Endothelial cell of umbilical vein (primary cell): ENCODE results near the gene CCNH. TPM values are rescaled to one million over a fixed set of nuclear protein-coding genes. Genes with fewer than 3 reads are reported as not detected.

Source experiments
- BruUV-seq: library from RNA; stranded (reverse); fragments of 400-500 nt; replicated peaks from 2 replicates; lab custom pipeline; 2021; lab: Mats Ljungman, UMichigan
- CTCF ChIA-PET: fragments of 300-600, 350-600 bp; sonication (Branson Sonifier 250); formaldehyde crosslinking; loops from one replicate; lab custom pipeline; 2021; ENCODE audit warnings: antibody characterized with exemption, inconsistent platforms; lab: Charles Lee
- POLR2A ChIA-PET: fragments of 300-600, 350-600 bp; sonication (Branson Sonifier 250); formaldehyde crosslinking; loops from one replicate; lab custom pipeline; 2021; ENCODE audit warnings: antibody characterized with exemption, inconsistent platforms; lab: Charles Lee
- DNase-seq: peaks from one replicate; pipeline ENCODE4 v3.0.0-alpha.2; 2011; ENCODE audit warnings: low read depth, low spot score
- FAIRE-seq: peaks from 2 replicates; lab custom pipeline; 2011; peaks lifted over from hg19 to GRCh38; lab: Jason Lieb, UNC
- H2AFZ ChIP-seq: 2 replicates; pipeline ENCODE4 v1.6.0; 2012; ENCODE audit warnings: low read depth, low read length, control low read depth, inconsistent platforms
- H3K27ac ChIP-seq: 2 replicates; pipeline ENCODE4 v1.5.1; 2011; ENCODE audit warnings: low read depth, mild to moderate bottlenecking, control low read depth, low read length, moderate library complexity; ENCODE audit not compliant: insufficient read depth
- H3K27me3 ChIP-seq, 2 experiments: 2 replicates each; pipeline versions ENCODE4 v1.6.0 to v1.6.1; 2011; ENCODE audit warnings: low read length in 2 of 2, mixed read lengths in 1 of 2; ENCODE audit not compliant: control insufficient read depth in 2 of 2, insufficient read depth in 2 of 2
- H3K36me3 ChIP-seq, 2 experiments: 2 replicates in 1 of 2; 3 replicates in 1 of 2; pipeline ENCODE4 v1.5.1; 2011; ENCODE audit warnings: low read length in 2 of 2, mild to moderate bottlenecking in 1 of 2, moderate library complexity in 1 of 2; ENCODE audit not compliant: control insufficient read depth in 2 of 2, insufficient read depth in 2 of 2; ENCODE audit errors: extremely low read depth in 1 of 2
- H3K4me1 ChIP-seq: 3 replicates; pipeline ENCODE4 v1.5.1; 2011; ENCODE audit warnings: mild to moderate bottlenecking, low read length; ENCODE audit not compliant: control insufficient read depth, insufficient read depth; ENCODE audit errors: extremely low read depth
- H3K4me2 ChIP-seq: 2 replicates; pipeline ENCODE4 v1.6.1; 2011; ENCODE audit warnings: low read length, control low read depth, mixed read lengths; ENCODE audit not compliant: insufficient read depth
- H3K4me3 ChIP-seq, 3 experiments: fragments of 200-600 bp in 1 of 3; sonication (generic), shearing (Covaris generic) in 1 of 3; replicated peaks in 1 of 3; 2 replicates each; pipeline ENCODE4 v1.5.1; 2011 to 2016; ENCODE audit warnings: control low read depth in 3 of 3, low read length in 3 of 3, mild to moderate bottlenecking in 2 of 3, inconsistent platforms in 1 of 3, low read depth in 1 of 3, moderate library complexity in 1 of 3; ENCODE audit not compliant: insufficient read depth in 1 of 3
- H3K79me2 ChIP-seq: 2 replicates; pipeline ENCODE4 v1.6.0; 2012; ENCODE audit warnings: low read length, inconsistent platforms; ENCODE audit not compliant: control insufficient read depth, insufficient read depth
- H3K9ac ChIP-seq: replicated peaks from 2 replicates; pipeline ENCODE3; 2011; ENCODE audit warnings: low read length, control low read depth; ENCODE audit not compliant: insufficient read depth; ENCODE audit errors: extremely low read depth
- H3K9me1 ChIP-seq: replicated peaks from 3 replicates; pipeline ENCODE4 v1.6.0; 2011; ENCODE audit warnings: mild to moderate bottlenecking, low read length; ENCODE audit not compliant: control insufficient read depth, insufficient read depth; ENCODE audit errors: extremely low read depth
- H3K9me3 ChIP-seq: replicated peaks from 2 replicates; pipeline ENCODE4 v1.5.1; 2012; ENCODE audit warnings: low read length, inconsistent platforms; ENCODE audit not compliant: control insufficient read depth, insufficient read depth
- H4K20me1 ChIP-seq: replicated peaks from 2 replicates; pipeline ENCODE3; 2011; ENCODE audit warnings: mild to moderate bottlenecking, low read length; ENCODE audit not compliant: control insufficient read depth, insufficient read depth; ENCODE audit errors: extremely low read depth
- CTCF ChIP-seq, 2 donors: IDR thresholded peaks; 1 replicate in 1 of 2; 2 replicates in 1 of 2; pipeline ENCODE4 v1.5.1; 2011; ENCODE audit warnings: low read length in 2 of 2, mild to moderate bottlenecking in 2 of 2, moderate library complexity in 2 of 2, control low read depth in 1 of 2, inconsistent platforms in 1 of 2, low read depth in 1 of 2; ENCODE audit not compliant: insufficient read depth in 1 of 2; ENCODE audit errors: extremely low read depth in 1 of 2
- EZH2 ChIP-seq: IDR thresholded peaks from 2 replicates; pipeline ENCODE4 v1.6.1; 2012; ENCODE audit warnings: borderline replicate concordance, low read depth, mild to moderate bottlenecking, moderate library complexity, low read length, inconsistent platforms; ENCODE audit not compliant: severe bottlenecking
- FOS ChIP-seq: IDR thresholded peaks from 2 replicates; pipeline ENCODE4 v1.6.1; 2011; ENCODE audit warnings: mild to moderate bottlenecking, low read length, moderate library complexity, borderline replicate concordance; ENCODE audit not compliant: insufficient read depth
- GATA2 ChIP-seq: IDR thresholded peaks from 2 replicates; pipeline ENCODE4 v1.7.0; 2011; ENCODE audit warnings: low read depth, mild to moderate bottlenecking, moderate library complexity, mixed read lengths, low read length; ENCODE audit not compliant: insufficient read length, insufficient read depth
- JUN ChIP-seq: IDR thresholded peaks from 2 replicates; pipeline ENCODE4 v1.6.1; 2011; ENCODE audit warnings: borderline replicate concordance, low read depth; ENCODE audit not compliant: insufficient read length, insufficient read depth
- MAX ChIP-seq: IDR thresholded peaks from 2 replicates; pipeline ENCODE4 v1.6.1; 2011; ENCODE audit not compliant: insufficient read depth, insufficient read length
- MYC ChIP-seq: IDR thresholded peaks from one replicate; pipeline ENCODE4 v1.6.1; 2011; ENCODE audit warnings: mild to moderate bottlenecking, low read depth, low read length
- POLR2A ChIP-seq: IDR thresholded peaks from 2 replicates; pipeline ENCODE4 v1.6.1; 2012; ENCODE audit warnings: low read depth, mild to moderate bottlenecking, control low read depth, low read length
- POLR2AphosphoS5 ChIP-seq: IDR thresholded peaks from 2 replicates; pipeline ENCODE4 v1.6.1; 2012; ENCODE audit warnings: low read depth, mild to moderate bottlenecking, control low read depth, low read length, moderate library complexity; ENCODE audit not compliant: insufficient read depth
- dilution Hi-C: fragments of 300-500 bp; cut with MboI; formaldehyde crosslinking; loops from one replicate; pipeline ENCODE4 v1.15.0; 2019; ENCODE audit warnings: low sequenced_read_pairs; ENCODE audit not compliant: extremely low pct_ligation_motif_present
- intact Hi-C: fragments of 100-400 bp; cut with micrococcal nuclease; formaldehyde crosslinking; loops from one replicate; pipeline ENCODE4 v1.10.0; 2022
- polyA plus RNA-seq, 4 experiments: library from polyadenylated mRNA; depleted of rRNA in 3 of 4; stranded (reverse) in 3 of 4; unstranded in 1 of 4; fragments of >200 nt; gene quantifications; 2 replicates each; pipeline versions ENCODE4 v1.2.1 to v1.2.3, GENCODE V29; 2011 to 2012; ENCODE audit warnings: missing spikeins in 1 of 4
- total RNA-seq: library from RNA; stranded (reverse); gene quantifications from 2 replicates; pipeline ENCODE4 v1.2.3, GENCODE V29; 2021

CCNH gene
- total and polyA plus RNA-seq, 2 donors (not counting 3 experiments of a cell fraction or from before 2014, with no cell fraction given): 47.9 to 50.6 TPM

- H4K20me1 ChIP-seq: no peaks in the 10 kb centered on the region
- CTCF ChIA-PET: no interaction called here
- no peak overlapping the region for H3K4me3 ChIP-seq
- no peak overlapping the region for H3K4me2 ChIP-seq
- intact Hi-C loops: no loop called here
- no peaks in the 10 kb centered on the region for H3K9me3 ChIP-seq
- H3K79me2 ChIP-seq: no peaks in the 10 kb centered on the region
- no peaks in the 10 kb centered on the region for H3K27me3 ChIP-seq
- H3K27ac ChIP-seq: no peak overlapping the region
- H3K36me3 ChIP-seq: no peaks in the 10 kb centered on the region
- DNase-seq (no peak), FAIRE-seq (no peak)
- dilution Hi-C loops: no loop called here
- no TSS peak for BruUV-seq
- TF ChIP-seq POLR2A (no peak), CTCF (IDR thresholded peaks at IDR 0.05; ENCODE audit: extremely low read depth in 1 of 2, insufficient read depth in 1 of 2, low read depth in 1 of 2, low read length in 2 of 2) (no peak), JUN (no peak), FOS (no peak), MAX (no peak), EZH2 (no peak), POLR2AphosphoS5 (no peak), MYC (no peak), GATA2 (no peak)
- no peak overlapping the region for H3K9ac ChIP-seq
- H3K4me1 ChIP-seq: no peaks in the 10 kb centered on the region
- no peaks in the 10 kb centered on the region for H3K9me1 ChIP-seq
- POLR2A ChIA-PET: no interaction called here
- H2AFZ ChIP-seq: no peak overlapping the region
These were observed 29.7 kb upstream of the CCNH start for GRCh38 chr5:87442419-87442818.
